Psoas muscle (tissue), 8 donors: ENCODE data around the gene PTPRO. TPM values are rescaled to one million over a fixed set of nuclear protein-coding genes. Genes with fewer than 3 reads are reported as not detected.

Experiments used
- ATAC-seq, 4 donors: fragments of 200-7000 bp; cut with Tn5 transposase; one replicate each; pipeline ENCODE4 v1.9.1; 2020; ENCODE audit warnings: moderate library complexity in 3 of 4, mild to moderate bottlenecking in 2 of 4
- DNase-seq, 2 donors: peaks; one replicate each; pipeline ENCODE4 v3.0.0-alpha.2; 2020
- H3K27ac ChIP-seq: fragments of 200-600 bp; one replicate; pipeline ENCODE4 v1.8.0; 2022
- H3K27me3 ChIP-seq, 3 donors: fragments of 200-600 bp in 1 of 3; one replicate each; pipeline versions ENCODE4 v1.6.1 to v1.8.0; 2013 to 2022; ENCODE audit warnings: low read length in 2 of 3, mild to moderate bottlenecking in 2 of 3, moderate library complexity in 1 of 3; ENCODE audit not compliant: insufficient read depth in 3 of 3
- H3K36me3 ChIP-seq, 2 donors: fragments of 200-600 bp in 1 of 2; one replicate each; pipeline versions ENCODE4 v1.6.1 to v1.8.0; 2013 to 2022; ENCODE audit warnings: low read depth in 1 of 2, mild to moderate bottlenecking in 1 of 2, moderate library complexity in 1 of 2; ENCODE audit not compliant: insufficient read depth in 1 of 2
- H3K4me1 ChIP-seq: fragments of 200-600 bp; one replicate; pipeline ENCODE4 v1.8.0; 2022
- H3K4me3 ChIP-seq: fragments of 200-600 bp; one replicate; pipeline ENCODE4 v1.8.0; 2022; ENCODE audit warnings: mild to moderate bottlenecking
- H3K9me3 ChIP-seq: fragments of 200-600 bp; one replicate; pipeline ENCODE4 v1.8.0; 2022
- WGBS, 3 donors: extraction: QIAGEN DNeasy Blood & Tissue Kit; methylation state at CpG; one replicate each; pipeline versions ENCODE4 v1.1.6 to v1.1.7; 2013; 5-methylcytosine and 5-hydroxymethylcytosine counted together
- intact Hi-C, 2 donors: fragments of 100-400 bp; cut with DNase I; formaldehyde crosslinking; loops; one replicate each; pipeline versions ENCODE4 v1.11.0 to v1.14.2; 2022
- polyA plus RNA-seq, 3 donors: library from polyadenylated mRNA; stranded (reverse); fragments of 200-250 nt; gene quantifications; one replicate each; pipeline ENCODE4 v1.2.3, GENCODE V29; 2013
- total RNA-seq, 4 donors: library from RNA; stranded (reverse); fragmentation: NEBNext Ultra II Directional in 2 of 4; extraction: Animal tissue kit (Norgen Biotek cat#: 25700) in 2 of 4; gene quantifications; one replicate each; pipeline versions ENCODE4 v1.2.1 to v1.2.4, GENCODE V29; 2021 to 2023
- TF ChIP-seq, protein P1 (sequence below): fragments of 200-600 bp; IDR thresholded peaks from one replicate; pipeline ENCODE4 v1.8.0; 2022; ENCODE audit warnings: antibody characterized with exemption
- donor health status: healthy with polysubstance abuse.
- donor health status: DM: no; HTN: no; CAD: no; lungs with moderate emphysema.
- donor health status: Bipolar disorder and iron deficiency.
- donor health status: healthy.
- donor health status: DM: yes; HTN: yes; CAD: no.
- donor health status: DM: no; HTN: no; CAD: no.
- donor health status: DM: no; HTN: no; CAD: no.
- donor health status: DM: yes; HTN: yes; CAD: no.

The PTPRO gene
- total and polyA plus RNA-seq, 7 donors, result 0.21 to 2.3 (median 0.45) TPM

DNA sequence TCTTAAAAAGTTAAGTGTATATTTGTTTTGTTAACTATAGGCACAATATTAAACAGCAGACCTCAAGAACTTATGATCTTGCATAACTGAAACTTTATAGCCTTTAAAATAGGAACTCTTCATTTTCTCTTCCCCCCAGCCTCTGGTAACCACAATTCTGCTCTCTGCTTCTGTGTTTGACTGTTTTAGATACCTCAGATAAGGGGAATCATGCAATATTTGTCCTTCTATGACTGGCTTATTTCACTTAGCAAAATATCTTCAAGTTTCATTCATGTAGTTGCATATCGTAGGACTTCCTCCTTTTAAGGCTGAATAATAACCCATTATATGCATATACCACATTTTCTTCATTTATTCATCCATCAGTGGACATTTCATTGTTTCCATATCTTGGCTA, 131.3 kb downstream of the PTPRO start:
- H3K27ac ChIP-seq, result no peak overlapping the region
- TF ChIP-seq, protein P1, sequence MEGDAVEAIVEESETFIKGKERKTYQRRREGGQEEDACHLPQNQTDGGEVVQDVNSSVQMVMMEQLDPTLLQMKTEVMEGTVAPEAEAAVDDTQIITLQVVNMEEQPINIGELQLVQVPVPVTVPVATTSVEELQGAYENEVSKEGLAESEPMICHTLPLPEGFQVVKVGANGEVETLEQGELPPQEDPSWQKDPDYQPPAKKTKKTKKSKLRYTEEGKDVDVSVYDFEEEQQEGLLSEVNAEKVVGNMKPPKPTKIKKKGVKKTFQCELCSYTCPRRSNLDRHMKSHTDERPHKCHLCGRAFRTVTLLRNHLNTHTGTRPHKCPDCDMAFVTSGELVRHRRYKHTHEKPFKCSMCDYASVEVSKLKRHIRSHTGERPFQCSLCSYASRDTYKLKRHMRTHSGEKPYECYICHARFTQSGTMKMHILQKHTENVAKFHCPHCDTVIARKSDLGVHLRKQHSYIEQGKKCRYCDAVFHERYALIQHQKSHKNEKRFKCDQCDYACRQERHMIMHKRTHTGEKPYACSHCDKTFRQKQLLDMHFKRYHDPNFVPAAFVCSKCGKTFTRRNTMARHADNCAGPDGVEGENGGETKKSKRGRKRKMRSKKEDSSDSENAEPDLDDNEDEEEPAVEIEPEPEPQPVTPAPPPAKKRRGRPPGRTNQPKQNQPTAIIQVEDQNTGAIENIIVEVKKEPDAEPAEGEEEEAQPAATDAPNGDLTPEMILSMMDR, result no peak
- intact Hi-C loops, result no loop called here
- ATAC-seq (no peak), DNase-seq (no peak)
- H3K27me3 ChIP-seq, result no peaks in the 10 kb centered on the region
- no peaks in the 10 kb centered on the region for H3K36me3 ChIP-seq
- H3K4me1 ChIP-seq, result no peaks in the 10 kb centered on the region
- peaks cover 10% of the 10 kb centered on the region for H3K9me3 ChIP-seq
- H3K4me3 ChIP-seq, result no peak overlapping the region
- 43 to 64% (median 63%) methylated on average over 1 of the region's 1 CpG for WGBS, 3 donors

DNA sequence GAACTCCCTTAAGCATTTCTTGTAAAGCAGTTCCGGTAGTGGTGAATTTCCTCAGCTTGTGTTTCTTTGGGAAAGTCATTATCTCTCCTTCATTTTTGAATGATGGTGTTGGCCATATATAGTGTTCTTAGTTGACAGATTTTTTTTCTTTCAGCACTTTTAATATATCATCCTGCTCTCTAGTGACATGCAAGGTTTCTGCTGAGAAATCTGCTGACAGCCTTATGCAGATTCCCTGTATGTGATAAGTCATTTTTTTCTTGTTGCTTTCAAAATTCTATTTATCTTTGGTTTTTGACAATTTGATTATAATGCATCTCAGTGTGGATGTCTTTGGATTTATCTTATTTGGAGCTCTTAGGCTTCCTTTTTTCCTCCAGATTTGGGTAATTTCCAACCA, 135.7 kb downstream of the PTPRO start:
- intact Hi-C loops, result no loop called here
- DNase-seq, result no peak
- Histone ChIP-seq H3K27ac (no peak overlapping the region), H3K36me3 (no peaks in the 10 kb centered on the region), H3K4me3 (no peak overlapping the region), H3K27me3 (no peaks in the 10 kb centered on the region), H3K9me3 (peaks cover 14% of the 10 kb centered on the region), H3K4me1 (no peaks in the 10 kb centered on the region)
- ATAC-seq, result no peak
- TF ChIP-seq, protein P1, result no peak
- WGBS, 3 donors, result 77 to 88% (median 83%) methylated on average over 1 of the region's 1 CpG

DNA sequence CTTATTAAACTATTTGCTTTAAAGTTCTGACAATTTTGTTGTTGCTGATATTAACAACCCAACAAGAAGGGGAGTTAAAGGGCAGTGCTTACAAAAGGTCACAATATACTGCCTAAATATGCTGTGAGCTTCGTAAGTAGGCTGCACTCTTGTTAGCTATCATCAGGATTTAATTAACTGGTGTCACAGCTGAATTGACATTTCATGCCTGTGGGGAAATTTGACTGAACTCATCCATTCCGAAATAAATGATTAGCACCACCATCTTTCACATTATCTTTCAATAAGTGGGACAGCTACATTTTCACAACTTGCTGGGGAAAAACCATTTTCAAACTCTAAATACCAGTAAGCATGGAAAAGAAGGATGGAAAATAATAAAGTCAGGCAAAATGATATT, 146.6 kb downstream of the PTPRO start:
- H3K9me3 ChIP-seq, result no peaks in the 10 kb centered on the region
- no peak overlapping the region for H3K27ac ChIP-seq
- H3K4me1 ChIP-seq, result no peaks in the 10 kb centered on the region
- TF ChIP-seq, protein P1, result no peak
- no peak for ATAC-seq
- H3K27me3 ChIP-seq, result peaks cover 0 to 5% (median 0%) of the 10 kb centered on the region in 3 donors
- no peaks in the 10 kb centered on the region for H3K36me3 ChIP-seq
- intact Hi-C loops, result no loop called here
- no peak for DNase-seq
- 46 to 56% (median 49%) methylated on average over 2 of the region's 2 CpGs for WGBS, 3 donors
- H3K4me3 ChIP-seq, result no peak overlapping the region

DNA sequence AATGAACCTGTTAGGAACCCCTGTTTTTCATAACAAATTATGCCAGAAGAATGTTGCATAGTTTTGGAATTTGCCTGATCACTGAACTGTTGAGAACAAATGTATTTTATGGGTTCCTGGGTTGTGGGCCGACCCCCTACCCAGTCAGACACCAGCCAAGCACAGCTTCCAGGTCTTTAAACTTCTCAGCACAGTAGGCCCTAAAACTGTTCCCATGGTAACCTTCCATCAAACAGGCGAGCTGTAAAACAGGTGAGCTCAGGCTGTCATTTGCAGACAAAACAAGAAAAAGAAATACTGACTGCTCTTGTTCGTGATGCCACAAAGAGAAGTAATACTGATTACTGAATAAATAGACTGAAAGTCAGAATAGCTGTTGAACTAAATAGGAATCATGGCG, 147.0 kb downstream of the PTPRO start:
- TF ChIP-seq, protein P1, result no peak
- Histone ChIP-seq H3K27ac (no peak overlapping the region), H3K9me3 (no peaks in the 10 kb centered on the region), H3K27me3 (peaks cover 0 to 5% (median 0%) of the 10 kb centered on the region in 3 donors), H3K4me3 (no peak overlapping the region), H3K36me3 (no peaks in the 10 kb centered on the region), H3K4me1 (no peaks in the 10 kb centered on the region)
- DNase-seq, result no peak
- intact Hi-C loops, result no loop called here
- no peak for ATAC-seq
- 47 to 63% (median 48%) methylated on average over 4 of the region's 4 CpGs for WGBS, 3 donors

DNA sequence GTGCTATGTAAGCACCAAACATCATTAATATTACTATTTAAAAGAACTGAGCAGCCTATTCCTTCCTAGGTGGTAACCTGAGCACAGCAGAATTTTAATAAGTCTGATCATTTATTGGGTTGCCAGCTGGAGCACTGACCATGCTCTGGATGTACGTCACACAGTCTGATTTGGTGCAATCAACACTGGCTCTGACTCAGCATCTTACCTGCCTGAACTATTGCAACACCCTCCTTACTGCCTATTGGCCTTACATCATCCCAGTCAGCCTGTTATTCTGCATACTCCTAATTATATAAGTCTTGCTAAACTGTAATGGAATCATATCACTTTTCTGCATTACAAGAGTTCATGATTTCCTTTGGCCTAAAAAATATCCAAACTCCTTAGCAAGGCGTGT, 149.7 kb downstream of the PTPRO start:
- no peak overlapping the region for H3K27ac ChIP-seq
- H3K9me3 ChIP-seq, result no peaks in the 10 kb centered on the region
- intact Hi-C loops, result no loop called here
- H3K4me1 ChIP-seq, result no peaks in the 10 kb centered on the region
- TF ChIP-seq, protein P1, result no peak
- peaks cover 0 to 5% (median 0%) of the 10 kb centered on the region in 3 donors for H3K27me3 ChIP-seq
- no peak overlapping the region for H3K4me3 ChIP-seq
- ATAC-seq, result no peak
- 40 to 83% (median 53%) methylated on average over 2 of the region's 2 CpGs for WGBS, 3 donors
- DNase-seq, result no peak
- H3K36me3 ChIP-seq, result no peaks in the 10 kb centered on the region
